Midbrain (tissue), 1 donor: ENCODE results near the gene KIF6.

Source experiments
- DNase-seq: peaks from one replicate; lab custom pipeline; 2025; lab: John Stamatoyannopoulos, UW

KIF6 gene

DNA sequence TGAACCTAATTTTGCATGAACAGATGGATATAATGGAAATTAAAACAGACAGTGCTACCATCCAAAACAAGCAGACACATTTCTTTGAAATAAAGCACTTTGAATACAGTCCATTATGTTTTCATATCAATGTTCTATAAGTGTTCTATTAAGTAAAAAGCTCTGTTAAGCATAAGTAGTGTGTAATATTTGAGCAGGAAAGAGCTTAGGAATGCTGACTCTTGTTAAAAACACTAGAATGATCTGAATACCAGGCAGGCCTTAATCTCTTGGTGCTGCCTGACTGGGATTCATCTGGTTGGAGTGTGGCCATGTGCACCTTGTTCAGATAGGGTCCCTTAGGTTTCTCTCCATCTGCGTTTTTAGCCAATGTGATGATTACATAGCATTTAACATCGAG, 130.9 kb downstream of the KIF6 start:
- DNase-seq = no peak

DNA sequence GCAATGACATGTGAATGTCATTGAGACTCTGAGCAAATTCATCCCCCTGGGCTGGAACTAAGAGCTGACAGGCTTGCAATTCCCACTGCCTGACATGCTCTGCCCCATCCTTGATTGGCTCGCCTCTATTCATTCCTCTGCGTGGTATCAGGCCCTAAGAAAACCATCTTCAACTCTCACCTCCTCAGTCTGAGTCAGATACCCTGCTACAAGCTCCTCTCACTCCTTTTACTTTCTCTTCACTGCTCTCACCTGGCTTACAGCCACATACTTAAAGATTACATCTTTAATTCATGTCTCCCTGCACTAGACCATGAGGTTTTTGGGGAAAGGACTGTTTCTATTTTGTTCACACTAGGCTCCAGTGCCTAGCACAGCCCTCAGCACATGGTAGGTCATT, 131.6 kb downstream of the KIF6 start:
- DNase-seq = no peak

GRCh38 chr6:39590871-39591393, 134.3 kb downstream of the KIF6 start:
- no peak for DNase-seq

DNA sequence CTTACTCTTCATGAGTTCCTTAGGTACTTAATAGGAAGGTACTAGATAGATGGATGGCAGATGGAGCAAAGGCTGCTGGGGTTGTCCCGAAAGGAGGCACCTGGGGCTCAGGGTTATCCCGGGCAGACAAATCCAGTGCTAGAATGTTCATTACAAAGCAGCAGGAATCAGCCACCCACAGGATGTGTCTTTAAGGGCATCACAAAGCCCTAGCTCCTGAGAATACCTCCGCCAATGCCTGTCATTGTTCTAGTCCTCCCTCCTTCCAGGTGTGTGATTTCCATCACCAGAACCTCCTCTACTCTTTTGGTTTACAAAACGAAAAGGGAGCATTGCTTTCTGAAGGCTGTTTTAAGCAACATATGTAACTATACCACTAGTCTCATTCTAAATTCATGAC, 138.1 kb downstream of the KIF6 start:
- no peak for DNase-seq

- DNase-seq = no peak
These were observed 139.6 kb downstream of the KIF6 start for GRCh38 chr6:39585641-39586040.

DNA sequence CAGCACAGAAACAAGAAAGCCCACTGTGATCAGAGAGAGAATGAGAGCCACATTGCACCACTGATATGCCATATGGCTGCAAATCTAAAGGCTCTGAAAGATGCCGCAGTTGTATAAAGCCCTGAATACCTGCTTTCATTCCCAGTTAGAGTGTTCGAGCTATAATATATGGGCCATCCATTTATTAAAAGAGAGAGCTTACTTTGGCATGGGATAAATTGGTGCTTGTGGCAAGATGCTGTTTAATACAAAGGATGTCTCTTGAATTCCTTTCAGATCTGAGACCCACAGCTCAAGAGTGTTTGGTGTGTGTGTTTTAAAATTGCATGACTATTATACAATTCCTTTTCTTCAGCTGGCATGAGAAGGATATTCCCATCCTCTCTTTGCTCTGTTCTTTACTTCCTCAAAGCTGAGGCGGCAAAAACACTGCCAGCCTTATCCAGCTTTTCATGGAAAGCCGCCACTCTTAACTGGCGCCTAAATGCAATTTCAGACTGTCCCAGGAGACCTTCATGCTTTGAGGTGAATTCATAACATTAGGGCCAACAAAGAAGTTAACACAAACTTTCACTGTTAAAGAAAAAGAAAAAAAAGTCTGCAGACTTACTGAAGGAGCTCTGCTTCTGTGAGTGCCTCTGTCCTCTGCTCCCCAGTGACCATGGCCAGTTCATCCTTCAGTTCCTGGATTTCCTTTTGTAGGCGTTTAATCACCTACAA, 147.6 kb downstream of the KIF6 start:
- no peak for DNase-seq

DNA sequence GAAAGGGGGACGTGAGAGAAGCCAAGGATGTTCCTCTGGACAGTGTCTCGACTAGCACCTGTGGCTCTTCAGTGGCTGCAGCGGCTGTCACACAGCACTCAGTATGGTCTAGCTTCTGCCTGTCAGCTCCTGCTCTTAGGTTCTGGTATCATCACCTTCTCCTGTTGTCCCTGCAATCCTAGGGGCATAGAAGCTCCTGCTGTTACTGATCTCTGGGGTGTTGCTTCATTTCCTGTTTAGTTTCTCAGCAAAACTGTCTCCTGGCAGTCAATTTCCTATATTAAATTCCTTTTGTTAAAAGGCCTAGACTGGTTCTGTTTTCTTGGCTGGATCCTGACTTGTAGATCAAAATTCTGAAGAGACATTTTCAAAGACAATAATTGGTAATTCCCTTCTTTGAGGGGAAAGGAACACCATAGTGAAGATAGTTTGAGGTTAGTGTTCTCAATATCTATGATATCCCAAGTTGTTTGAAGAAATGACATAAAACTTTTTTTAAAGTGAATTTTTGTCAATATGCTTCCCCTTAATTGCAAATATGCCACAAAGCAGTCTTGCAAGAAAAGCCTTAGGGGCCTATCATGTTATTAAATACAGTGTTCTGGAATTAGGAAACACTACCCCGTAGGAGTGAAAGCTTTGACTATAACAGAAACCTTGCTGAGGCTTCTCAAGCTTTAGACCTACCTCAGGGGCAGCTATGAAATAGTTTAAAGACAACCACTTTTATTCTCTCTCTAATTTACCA, 148.5 kb downstream of the KIF6 start:
- no peak for DNase-seq

DNA sequence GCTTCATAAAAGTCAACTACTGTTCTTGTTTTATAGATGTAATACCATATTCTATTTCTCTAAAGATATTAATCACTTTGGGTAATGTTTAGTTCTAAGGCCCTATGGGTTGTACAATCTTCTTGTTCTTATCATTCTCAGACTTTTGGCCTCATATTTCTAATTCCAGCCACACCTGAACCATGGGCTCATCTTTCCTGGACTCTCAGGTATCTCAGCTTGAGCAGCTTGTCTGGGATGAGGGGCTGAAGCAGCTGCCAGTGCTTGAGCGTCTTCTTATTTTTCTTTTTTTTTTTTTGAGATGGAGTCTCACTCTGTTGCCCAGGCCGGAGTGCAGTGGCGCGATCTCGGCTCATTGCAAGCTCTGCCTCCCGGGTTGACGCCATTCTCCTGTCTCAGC, 150.2 kb downstream of the KIF6 start:
- no peak for DNase-seq

- no peak for DNase-seq
These were observed 151.7 kb downstream of the KIF6 start for GRCh38 chr6:39573541-39573940.

- DNase-seq = no peak
These were observed 152.4 kb downstream of the KIF6 start for GRCh38 chr6:39572661-39573340.

GRCh38 chr6:39568896-39569295, 156.3 kb downstream of the KIF6 start:
- DNase-seq = no peak

DNA sequence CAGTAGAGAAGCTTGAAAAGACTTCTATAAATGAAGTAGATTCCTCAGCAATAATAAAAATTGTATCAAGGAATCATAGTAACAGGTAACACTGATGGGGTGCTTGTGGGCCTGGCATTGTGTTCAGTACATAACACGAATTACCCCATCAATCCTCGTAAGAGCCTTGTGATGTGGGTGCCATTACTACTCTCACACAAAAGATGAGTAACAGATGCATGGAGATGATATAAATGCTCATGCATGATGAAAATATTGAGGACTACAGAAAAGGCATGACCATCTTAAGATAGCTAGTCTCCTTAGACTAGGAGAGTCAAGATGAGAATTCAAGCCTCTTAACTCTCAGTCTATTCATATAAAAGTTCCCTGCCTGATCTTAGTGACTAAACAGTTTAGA, 158.1 kb downstream of the KIF6 start:
- no peak for DNase-seq

- DNase-seq = no peak
These were observed 158.8 kb downstream of the KIF6 start for GRCh38 chr6:39566456-39566855.

DNA sequence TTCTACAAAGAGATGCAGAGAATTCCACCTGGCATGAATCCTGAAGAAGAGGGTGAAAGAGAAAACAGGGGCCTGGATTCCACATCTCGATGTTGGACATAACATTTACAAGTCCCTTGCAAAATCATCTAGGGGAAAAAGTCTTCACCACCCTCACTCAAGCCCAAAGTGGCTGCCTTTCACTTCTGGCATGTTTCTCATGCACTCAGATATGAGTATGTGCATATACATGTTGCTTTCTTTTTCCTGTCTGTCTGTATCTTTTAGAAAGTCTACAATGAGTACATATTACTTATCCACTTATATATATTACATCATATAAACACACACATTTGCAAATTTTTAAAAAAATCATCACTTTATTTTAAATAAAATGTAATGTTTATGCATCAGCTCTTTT, 159.3 kb downstream of the KIF6 start:
- DNase-seq = no peak

DNA sequence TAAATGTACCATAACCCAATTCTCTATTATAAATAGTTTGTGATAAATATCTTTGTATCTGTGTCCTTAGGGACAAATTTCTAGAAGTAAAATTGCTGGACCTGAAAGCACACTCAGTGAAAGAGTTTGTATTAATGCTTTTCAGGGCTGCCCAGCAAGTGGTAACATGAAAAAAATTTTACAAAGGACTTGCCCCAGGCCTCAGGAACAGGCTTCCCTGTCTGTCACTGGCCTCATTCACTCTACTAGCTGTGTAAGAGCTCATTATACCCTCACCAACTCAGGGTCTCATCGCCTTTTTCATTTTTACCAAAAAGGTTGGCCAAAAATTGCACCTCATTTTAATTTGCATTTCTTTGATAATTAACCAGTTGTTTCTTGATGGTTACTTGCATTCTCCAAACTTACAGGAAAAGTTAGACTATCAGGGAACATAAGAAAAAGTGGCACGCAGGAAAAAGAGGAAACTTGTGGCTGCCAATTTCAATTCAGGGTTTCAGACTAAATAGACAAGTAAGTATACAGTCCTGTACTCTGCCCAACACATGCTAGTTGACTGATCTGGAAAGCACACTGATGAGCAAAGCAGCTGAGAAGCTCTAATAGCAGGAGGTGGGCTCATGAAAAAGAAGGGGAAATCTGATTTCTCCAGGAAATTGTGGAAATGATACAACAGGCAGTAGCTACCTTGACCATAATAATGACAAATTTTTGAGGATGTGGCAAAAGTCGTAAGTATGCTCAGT, 161.5 kb downstream of the KIF6 start:
- no peak for DNase-seq

GRCh38 chr6:39561536-39562266, 163.5 kb downstream of the KIF6 start:
- no peak for DNase-seq

DNA sequence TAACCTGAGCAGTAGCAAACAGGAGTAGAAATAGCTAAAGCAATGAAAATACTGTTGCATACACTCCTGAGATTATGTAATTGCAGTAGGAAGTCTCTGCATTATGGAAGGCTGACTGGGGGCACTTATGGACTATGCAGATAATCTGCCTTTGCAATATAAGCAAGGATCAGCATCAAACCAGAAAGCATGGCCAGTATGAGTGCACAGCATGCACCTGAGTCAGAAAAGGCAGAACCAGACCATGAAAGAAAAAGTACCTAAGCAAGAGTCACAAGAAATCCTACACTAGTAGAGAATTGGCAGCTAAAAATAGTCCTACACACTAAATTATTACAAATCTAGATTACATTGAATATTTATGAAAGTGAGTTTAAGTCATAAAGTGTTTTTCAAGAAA, 164.3 kb downstream of the KIF6 start:
- no peak for DNase-seq

DNA sequence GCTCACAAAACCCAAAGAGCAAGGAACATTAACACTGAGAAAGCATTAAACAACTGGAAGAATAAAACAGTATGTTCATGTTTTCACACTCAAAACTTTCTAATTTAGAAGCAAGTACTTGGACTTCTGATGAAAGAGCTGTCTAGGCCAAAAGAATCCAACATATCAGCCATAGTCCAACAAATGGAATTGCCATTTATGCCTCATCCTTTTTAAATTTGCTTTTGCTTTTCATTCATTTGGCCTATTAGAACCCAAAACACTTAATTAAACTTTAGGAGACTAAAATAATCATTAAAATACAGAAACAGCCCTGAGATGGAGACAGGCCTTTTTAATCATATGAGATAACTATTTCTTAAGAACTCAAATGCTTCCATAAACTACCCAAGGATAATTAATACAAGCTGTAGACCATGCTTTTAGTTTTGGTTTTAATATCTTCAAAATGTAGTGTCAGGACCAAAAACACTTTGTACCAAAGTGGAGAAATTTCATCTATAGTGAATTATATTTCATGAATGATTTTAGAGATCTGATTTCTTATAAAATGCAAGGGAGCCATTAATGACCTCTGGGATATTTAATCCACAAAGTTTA, 166.5 kb downstream of the KIF6 start:
- DNase-seq = no peak

GRCh38 chr6:39558079-39558478, 167.1 kb downstream of the KIF6 start:
- no peak for DNase-seq

GRCh38 chr6:39555136-39555535, 170.1 kb downstream of the KIF6 start:
- DNase-seq = no peak
